Parathyroid adenoma (tissue), 2 donors: ENCODE results near the gene HERC4.
A peak's percentile ranks its signal among the peaks of the same experiment; 100 is the strongest.

Experiments used
- H2AFZ ChIP-seq: fragments of 300-600 bp; sonication (generic); one replicate; pipeline ENCODE4 v1.7.0; 2017; ENCODE audit warnings: antibody characterized with exemption, mild to moderate bottlenecking
- H3K27ac ChIP-seq: fragments of 300-600 bp; sonication (generic); one replicate; pipeline ENCODE4 v1.7.0; 2017
- H3K27me3 ChIP-seq: fragments of 300-600 bp; sonication (generic); one replicate; pipeline ENCODE4 v1.7.0; 2017; ENCODE audit warnings: low read length; ENCODE audit not compliant: control insufficient read depth, insufficient read depth
- H3K36me3 ChIP-seq: fragments of 300-600 bp; sonication (generic); one replicate; pipeline ENCODE4 v1.7.0; 2017; ENCODE audit warnings: low read length; ENCODE audit not compliant: control insufficient read depth, insufficient read depth
- H3K4me1 ChIP-seq: fragments of 300-600 bp; sonication (generic); one replicate; pipeline ENCODE4 v1.7.0; 2017; ENCODE audit warnings: control low read depth
- H3K4me2 ChIP-seq: fragments of 300-600 bp; sonication (generic); one replicate; pipeline ENCODE4 v1.7.0; 2017; ENCODE audit warnings: low read length
- H3K4me3 ChIP-seq: fragments of 300-600 bp; sonication (generic); one replicate; pipeline ENCODE4 v1.7.0; 2017; ENCODE audit warnings: low read depth, low read length
- H3K79me2 ChIP-seq: fragments of 300-600 bp; sonication (generic); one replicate; pipeline ENCODE4 v1.7.0; 2017; ENCODE audit warnings: control low read depth
- H3K9ac ChIP-seq: fragments of 300-600 bp; sonication (generic); one replicate; pipeline ENCODE4 v1.7.0; 2017; ENCODE audit warnings: mild to moderate bottlenecking
- H3K9me3 ChIP-seq: fragments of 300-600 bp; sonication (generic); one replicate; pipeline ENCODE4 v1.7.0; 2017; ENCODE audit warnings: low read length; ENCODE audit not compliant: control insufficient read depth
- TF ChIP-seq, protein P1 (sequence below): fragments of 300-600 bp; sonication (generic); IDR thresholded peaks from one replicate; pipeline ENCODE4 v1.7.0; 2017; ENCODE audit warnings: antibody characterized with exemption, mild to moderate bottlenecking
- donor health status: primary hyperparathyroidism.

The HERC4 gene, protein sequence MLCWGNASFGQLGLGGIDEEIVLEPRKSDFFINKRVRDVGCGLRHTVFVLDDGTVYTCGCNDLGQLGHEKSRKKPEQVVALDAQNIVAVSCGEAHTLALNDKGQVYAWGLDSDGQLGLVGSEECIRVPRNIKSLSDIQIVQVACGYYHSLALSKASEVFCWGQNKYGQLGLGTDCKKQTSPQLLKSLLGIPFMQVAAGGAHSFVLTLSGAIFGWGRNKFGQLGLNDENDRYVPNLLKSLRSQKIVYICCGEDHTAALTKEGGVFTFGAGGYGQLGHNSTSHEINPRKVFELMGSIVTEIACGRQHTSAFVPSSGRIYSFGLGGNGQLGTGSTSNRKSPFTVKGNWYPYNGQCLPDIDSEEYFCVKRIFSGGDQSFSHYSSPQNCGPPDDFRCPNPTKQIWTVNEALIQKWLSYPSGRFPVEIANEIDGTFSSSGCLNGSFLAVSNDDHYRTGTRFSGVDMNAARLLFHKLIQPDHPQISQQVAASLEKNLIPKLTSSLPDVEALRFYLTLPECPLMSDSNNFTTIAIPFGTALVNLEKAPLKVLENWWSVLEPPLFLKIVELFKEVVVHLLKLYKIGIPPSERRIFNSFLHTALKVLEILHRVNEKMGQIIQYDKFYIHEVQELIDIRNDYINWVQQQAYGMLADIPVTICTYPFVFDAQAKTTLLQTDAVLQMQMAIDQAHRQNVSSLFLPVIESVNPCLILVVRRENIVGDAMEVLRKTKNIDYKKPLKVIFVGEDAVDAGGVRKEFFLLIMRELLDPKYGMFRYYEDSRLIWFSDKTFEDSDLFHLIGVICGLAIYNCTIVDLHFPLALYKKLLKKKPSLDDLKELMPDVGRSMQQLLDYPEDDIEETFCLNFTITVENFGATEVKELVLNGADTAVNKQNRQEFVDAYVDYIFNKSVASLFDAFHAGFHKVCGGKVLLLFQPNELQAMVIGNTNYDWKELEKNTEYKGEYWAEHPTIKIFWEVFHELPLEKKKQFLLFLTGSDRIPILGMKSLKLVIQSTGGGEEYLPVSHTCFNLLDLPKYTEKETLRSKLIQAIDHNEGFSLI

DNA sequence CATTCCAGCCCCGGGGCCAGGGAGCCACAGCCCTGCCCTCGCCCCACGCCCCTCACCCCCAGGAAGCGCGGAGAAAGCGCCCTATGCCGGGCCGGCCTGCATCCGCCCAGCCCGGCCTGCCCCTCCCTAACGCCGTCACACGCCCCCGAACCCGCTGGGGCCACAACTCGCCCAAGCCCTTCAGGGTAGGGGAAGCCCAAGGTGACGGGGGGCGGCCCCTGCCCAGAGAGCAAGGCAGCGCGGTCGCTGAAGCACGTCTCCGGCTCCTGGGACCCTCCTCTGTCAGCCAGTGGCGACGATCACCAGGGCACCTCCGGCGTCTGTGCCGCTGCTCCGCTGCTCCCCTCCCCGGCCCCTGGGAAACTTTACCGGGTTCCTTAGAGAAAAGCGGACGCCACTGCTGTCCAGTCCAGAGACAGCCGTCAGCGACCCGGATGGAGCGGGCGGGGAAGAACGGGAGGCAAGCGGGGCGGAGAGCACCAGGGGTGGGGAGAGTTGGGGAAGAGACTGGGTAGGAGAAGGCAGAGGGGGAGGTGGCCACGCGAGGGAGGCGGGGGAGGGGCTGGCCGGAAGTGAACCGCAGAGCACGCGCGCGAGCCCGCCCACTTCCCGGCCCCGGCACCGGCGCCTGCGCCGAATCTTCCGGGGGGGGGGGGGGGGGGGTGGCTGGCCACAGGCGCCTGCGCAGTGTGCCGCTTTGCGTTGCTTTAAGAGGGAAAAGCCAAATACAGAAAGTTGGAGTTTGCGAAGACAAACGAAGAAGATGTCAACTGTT is at the start of gene HERC4:
HERC4 (minus strand) TSS at position 509 of the 775 bp plus-strand sequence. CDS start 2,175 bp downstream, outside the sequence.
- H2AFZ ChIP-seq = peak within 1 kb of the TSS; percentile 100

DNA sequence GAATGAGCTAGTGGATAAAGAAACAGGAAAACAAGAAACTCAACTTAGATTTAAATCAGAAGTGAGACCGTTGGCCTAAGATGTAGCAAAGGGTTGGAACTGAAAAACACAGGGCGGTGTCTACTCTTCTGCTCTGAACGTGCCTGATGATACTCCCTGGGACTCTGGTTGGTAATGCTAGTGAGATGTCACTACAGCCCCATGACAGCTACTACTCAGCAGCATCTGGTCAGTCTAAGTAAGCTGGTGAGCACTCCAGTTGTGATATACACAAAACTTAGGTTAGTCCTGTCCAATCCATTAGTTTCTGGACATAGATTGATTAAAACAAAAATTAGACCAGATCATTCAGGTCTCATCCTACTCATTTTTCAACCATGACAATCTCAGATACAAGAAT is 49.6 kb upstream of the HERC4 start:
- Histone ChIP-seq H3K4me3 (no peak overlapping the region), H2AFZ (peak overlapping the region; percentile 14), H3K9me3 (no peaks in the 10 kb centered on the region), H3K79me2 (no peaks in the 10 kb centered on the region), H3K9ac (no peak overlapping the region), H3K27me3 (no peaks in the 10 kb centered on the region), H3K4me1 (no peaks in the 10 kb centered on the region), H3K36me3 (no peaks in the 10 kb centered on the region), H3K27ac (no peak overlapping the region), H3K4me2 (no peak overlapping the region)
- TF ChIP-seq, protein P1, sequence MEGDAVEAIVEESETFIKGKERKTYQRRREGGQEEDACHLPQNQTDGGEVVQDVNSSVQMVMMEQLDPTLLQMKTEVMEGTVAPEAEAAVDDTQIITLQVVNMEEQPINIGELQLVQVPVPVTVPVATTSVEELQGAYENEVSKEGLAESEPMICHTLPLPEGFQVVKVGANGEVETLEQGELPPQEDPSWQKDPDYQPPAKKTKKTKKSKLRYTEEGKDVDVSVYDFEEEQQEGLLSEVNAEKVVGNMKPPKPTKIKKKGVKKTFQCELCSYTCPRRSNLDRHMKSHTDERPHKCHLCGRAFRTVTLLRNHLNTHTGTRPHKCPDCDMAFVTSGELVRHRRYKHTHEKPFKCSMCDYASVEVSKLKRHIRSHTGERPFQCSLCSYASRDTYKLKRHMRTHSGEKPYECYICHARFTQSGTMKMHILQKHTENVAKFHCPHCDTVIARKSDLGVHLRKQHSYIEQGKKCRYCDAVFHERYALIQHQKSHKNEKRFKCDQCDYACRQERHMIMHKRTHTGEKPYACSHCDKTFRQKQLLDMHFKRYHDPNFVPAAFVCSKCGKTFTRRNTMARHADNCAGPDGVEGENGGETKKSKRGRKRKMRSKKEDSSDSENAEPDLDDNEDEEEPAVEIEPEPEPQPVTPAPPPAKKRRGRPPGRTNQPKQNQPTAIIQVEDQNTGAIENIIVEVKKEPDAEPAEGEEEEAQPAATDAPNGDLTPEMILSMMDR = no peak

More for the DNA sequence above, at the start of gene HERC4:
- TF ChIP-seq, protein P1 = no peak
- H3K79me2 ChIP-seq = peaks cover 15% of the 10 kb centered on the region
- peak within 1 kb of the TSS; percentile 94 for H3K27ac ChIP-seq
- peak within 1 kb of the TSS; percentile 87 for H3K4me2 ChIP-seq
- H3K9me3 ChIP-seq = no peaks in the 10 kb centered on the region
- H3K27me3 ChIP-seq = no peaks in the 10 kb centered on the region
- no peaks in the 10 kb centered on the region for H3K36me3 ChIP-seq
- peaks cover 5% of the 10 kb centered on the region for H3K4me1 ChIP-seq
- peak within 1 kb of the TSS; percentile 98 for H3K4me3 ChIP-seq
- peak within 1 kb of the TSS; percentile 98 for H3K9ac ChIP-seq

DNA sequence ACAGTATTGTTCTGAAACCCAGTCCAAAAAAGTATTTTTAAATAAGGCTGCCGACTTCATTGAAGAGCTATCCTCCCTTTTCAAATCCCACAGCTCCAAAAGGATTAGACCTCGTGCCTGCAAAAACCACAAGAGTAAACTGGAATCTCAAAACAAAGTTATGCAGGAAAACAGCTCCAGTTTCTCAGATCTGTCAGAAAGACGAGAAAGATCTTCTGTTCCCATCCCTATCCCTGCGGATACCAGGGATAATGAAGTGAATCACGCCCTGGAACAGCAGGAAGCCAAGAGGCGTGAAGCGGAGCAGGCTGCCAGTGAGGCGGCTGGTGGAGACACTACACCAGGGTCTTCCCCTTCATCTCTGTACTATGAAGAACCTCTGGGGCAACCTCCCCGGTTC is 46.8 kb upstream of the HERC4 start:
- H3K79me2 ChIP-seq = no peaks in the 10 kb centered on the region
- no peaks in the 10 kb centered on the region for H3K9me3 ChIP-seq
- H3K4me2 ChIP-seq = no peak overlapping the region
- H3K27ac ChIP-seq = no peak overlapping the region
- no peak overlapping the region for H3K4me3 ChIP-seq
- H2AFZ ChIP-seq = peak overlapping the region; percentile 8
- H3K9ac ChIP-seq = no peak overlapping the region
- TF ChIP-seq, protein P1 = no peak
- no peaks in the 10 kb centered on the region for H3K36me3 ChIP-seq
- no peaks in the 10 kb centered on the region for H3K27me3 ChIP-seq
- H3K4me1 ChIP-seq = no peaks in the 10 kb centered on the region

DNA sequence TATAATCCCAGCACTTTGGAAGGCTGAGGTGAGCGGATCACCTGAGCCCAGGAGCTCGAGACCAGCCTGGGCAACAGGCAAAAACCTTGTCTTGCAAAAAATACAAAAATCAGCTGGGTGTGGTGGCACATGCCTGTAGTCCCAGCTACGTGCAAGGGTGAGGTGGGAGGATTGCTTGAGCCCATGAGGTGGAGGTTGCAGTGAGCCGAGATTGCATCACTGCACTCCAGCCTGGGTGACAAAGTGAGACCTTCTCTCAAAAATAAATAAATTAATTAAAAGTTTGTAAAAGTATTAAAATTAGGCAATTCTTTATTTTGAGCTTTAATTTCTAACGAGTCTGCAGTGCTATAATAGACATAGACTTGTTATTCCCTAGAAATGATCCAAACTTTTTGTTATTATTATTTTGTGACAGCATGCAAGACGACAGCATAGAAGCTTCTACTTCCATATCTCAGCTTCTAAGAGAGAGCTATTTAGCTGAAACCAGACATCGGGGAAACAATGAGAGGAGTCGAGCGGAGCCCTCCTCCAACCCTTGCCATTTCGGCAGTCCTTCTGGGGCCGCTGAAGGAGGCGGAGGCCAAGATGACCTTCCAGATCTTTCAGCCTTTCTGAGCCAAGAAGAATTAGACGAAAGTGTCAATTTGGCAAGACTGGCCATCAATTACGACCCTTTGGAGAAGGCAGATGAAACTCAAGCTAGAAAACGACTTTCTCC is 46.1 kb upstream of the HERC4 start:
- Histone ChIP-seq H3K4me2 (no peak overlapping the region), H3K27me3 (no peaks in the 10 kb centered on the region), H3K4me3 (no peak overlapping the region), H2AFZ (peak overlapping the region; percentile 8), H3K36me3 (no peaks in the 10 kb centered on the region), H3K9ac (no peak overlapping the region), H3K27ac (no peak overlapping the region), H3K4me1 (no peaks in the 10 kb centered on the region), H3K79me2 (no peaks in the 10 kb centered on the region), H3K9me3 (no peaks in the 10 kb centered on the region)
- TF ChIP-seq, protein P1 = no peak
